Globus pallidus (tissue), 1 donor: ENCODE data around the gene HS3ST3A1.

Experiments used
- DNase-seq: peaks from one replicate; pipeline ENCODE4 v3.0.0-alpha.2; 2015; ENCODE audit warnings: low spot score

Gene HS3ST3A1

GRCh38 chr17:13601776-13602551 is at the start of gene HS3ST3A1:
Gene HS3ST3A1 (minus strand): TSS chr17:13601929. CDS start chr17:13601129, 800 bp downstream.
- no peak for DNase-seq

- DNase-seq: no peak
These were observed 48.5 kb upstream of the HS3ST3A1 start for GRCh38 chr17:13650096-13650675.

GRCh38 chr17:13647543-13648021 is 45.9 kb upstream of the HS3ST3A1 start:
- DNase-seq: peak; percentile 19

- no peak for DNase-seq
These were observed 45.3 kb upstream of the HS3ST3A1 start for GRCh38 chr17:13646969-13647542.

GRCh38 chr17:13646411-13646810 is 44.7 kb upstream of the HS3ST3A1 start:
- DNase-seq: no peak

GRCh38 chr17:13643180-13643579 is 41.5 kb upstream of the HS3ST3A1 start:
- no peak for DNase-seq

- no peak for DNase-seq
These were observed 40.5 kb upstream of the HS3ST3A1 start for GRCh38 chr17:13642188-13642587.

- no peak for DNase-seq
These were observed 38.8 kb upstream of the HS3ST3A1 start for GRCh38 chr17:13640551-13640950.

GRCh38 chr17:13638855-13639458 is 37.2 kb upstream of the HS3ST3A1 start:
- DNase-seq: no peak

- no peak for DNase-seq
These were observed 35.2 kb upstream of the HS3ST3A1 start for GRCh38 chr17:13636951-13637350.

- no peak for DNase-seq
These were observed 34.2 kb upstream of the HS3ST3A1 start for GRCh38 chr17:13635951-13636350.

- DNase-seq: no peak
These were observed 32.3 kb upstream of the HS3ST3A1 start for GRCh38 chr17:13634021-13634420.

GRCh38 chr17:13631529-13631928 is 29.8 kb upstream of the HS3ST3A1 start:
- DNase-seq: no peak

GRCh38 chr17:13626703-13627102 is 25.0 kb upstream of the HS3ST3A1 start:
- no peak for DNase-seq

- DNase-seq: no peak
These were observed 17.7 kb upstream of the HS3ST3A1 start for GRCh38 chr17:13619462-13619861.

- no peak for DNase-seq
These were observed 14.3 kb upstream of the HS3ST3A1 start for GRCh38 chr17:13616031-13616430.

GRCh38 chr17:13609941-13610340 is 8.2 kb upstream of the HS3ST3A1 start:
- DNase-seq: no peak

GRCh38 chr17:13601322-13601775 is 380 bp downstream of the HS3ST3A1 start:
- DNase-seq: no peak

GRCh38 chr17:13600475-13601321 is 1.0 kb downstream of the HS3ST3A1 start:
- no peak for DNase-seq

GRCh38 chr17:13599864-13600263 is 1.9 kb downstream of the HS3ST3A1 start:
- DNase-seq: no peak

- DNase-seq: no peak
These were observed 2.6 kb downstream of the HS3ST3A1 start for GRCh38 chr17:13599168-13599577.
